Measurements from ENCODE around the gene ATP9B. TPM values are rescaled to one million over a fixed set of nuclear protein-coding genes. Genes with fewer than 3 reads are reported as not detected.

ATP9B gene
- total RNA-seq, 1 experiment from 2014 or later = 20.9 TPM

DNA sequence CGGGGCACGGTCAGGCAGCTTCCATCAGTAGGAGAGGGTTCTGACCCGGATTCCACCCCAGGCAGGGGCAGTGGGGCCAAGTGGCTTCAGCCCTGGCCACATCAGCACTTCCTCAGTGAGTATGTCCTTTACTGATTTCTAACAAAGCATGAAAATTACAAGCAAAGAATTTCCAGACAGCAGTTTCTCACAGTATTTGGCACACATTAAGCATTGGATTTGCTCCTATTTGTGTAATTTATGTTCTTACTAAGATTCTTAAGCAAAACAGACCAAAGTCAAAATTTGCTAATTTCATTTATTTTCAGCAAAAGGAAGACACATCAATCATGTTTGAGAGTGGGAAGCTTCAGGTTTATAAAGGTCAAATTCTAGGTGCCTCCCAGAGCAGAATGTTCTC is 253.2 kb downstream of the ATP9B start:
- Histone ChIP-seq H3K4me2 (ENCODE audit: insufficient read depth, insufficient read length, low read length) (no peak overlapping the region), H3K9me3 (ENCODE audit: control insufficient read depth, low read depth, low read length) (no peaks in the 10 kb centered on the region), H3K14ac (ENCODE audit: insufficient read depth, low read length) (no peak overlapping the region), H4K8ac (replicated peaks; ENCODE audit: insufficient read length, low read depth, low read length) (no peak overlapping the region), H3K4ac (ENCODE audit: low read depth, low read length) (no peak overlapping the region), H3K56ac (ENCODE audit: insufficient read length, low read depth, low read length) (no peak overlapping the region), H2BK5ac (ENCODE audit: insufficient read length, low read length) (no peak overlapping the region), H4K20me1 (ENCODE audit: control insufficient read depth, insufficient read depth, insufficient read length) (no peaks in the 10 kb centered on the region), H3K23ac (ENCODE audit: insufficient read length, low read depth, low read length) (no peak overlapping the region), H2BK120ac (ENCODE audit: low read depth, low read length, poor library complexity, severe bottlenecking) (no peak overlapping the region), H2AFZ (ENCODE audit: low read length) (no peak overlapping the region), H3K4me1 (ENCODE audit: insufficient read depth, low read length) (no peaks in the 10 kb centered on the region), H2BK15ac (ENCODE audit: low read depth, low read length) (no peak overlapping the region), H3K79me1 (ENCODE audit: insufficient read depth, low read depth, low read length, poor library complexity, severe bottlenecking) (no peaks in the 10 kb centered on the region), H4K5ac (ENCODE audit: insufficient read length, low read depth, low read length) (no peak overlapping the region), H3K9ac (ENCODE audit: extremely low read depth, insufficient read length, low read length) (no peak overlapping the region), H3K18ac (ENCODE audit: insufficient read length, low read depth, low read length) (no peak overlapping the region), H3K79me2 (ENCODE audit: insufficient read depth, low read length) (no peaks in the 10 kb centered on the region), H3K23me2 (ENCODE audit: insufficient read length, low read depth, low read length, poor library complexity, severe bottlenecking) (no peaks in the 10 kb centered on the region), H2BK12ac (ENCODE audit: insufficient read length, low read depth, low read length) (no peak overlapping the region), H3K27ac (ENCODE audit: insufficient read length, low read depth, low read length) (no peak overlapping the region), H2AK5ac (ENCODE audit: insufficient read length, low read length) (no peak overlapping the region), H3K27me3 (ENCODE audit: insufficient read depth, low read length) (no peaks in the 10 kb centered on the region), H2BK20ac (ENCODE audit: low read depth, low read length, poor library complexity, severe bottlenecking) (no peak overlapping the region), H3T11ph (ENCODE audit: low read length) (no peak overlapping the region), H4K91ac (ENCODE audit: insufficient read length, low read depth, low read length) (no peak overlapping the region)
- WGBS (ENCODE audit: extremely low coverage, insufficient read length, low lambda C conversion rate) = no CpG with 5 or more reads among the region's 3 CpGs
- Mint-ChIP-seq H3K27ac (no peak overlapping the region), H3K4me3 (no peak overlapping the region), H3K27me3 (ENCODE audit: low read depth) (no peaks in the 10 kb centered on the region), H3K9me3 (peaks cover 0 to 6% of the 10 kb centered on the region in 2 experiments; a peak in 2 of 5 replicates), H3K36me3 (ENCODE audit: insufficient read depth in 1 of 3, low read depth in 3 of 3) (peaks cover 4 to 11% (median 9%) of the 10 kb centered on the region in 3 experiments), H3K4me1 (peaks cover 5 to 10% of the 10 kb centered on the region in 2 experiments)
- TF ChIP-seq, protein P1, sequence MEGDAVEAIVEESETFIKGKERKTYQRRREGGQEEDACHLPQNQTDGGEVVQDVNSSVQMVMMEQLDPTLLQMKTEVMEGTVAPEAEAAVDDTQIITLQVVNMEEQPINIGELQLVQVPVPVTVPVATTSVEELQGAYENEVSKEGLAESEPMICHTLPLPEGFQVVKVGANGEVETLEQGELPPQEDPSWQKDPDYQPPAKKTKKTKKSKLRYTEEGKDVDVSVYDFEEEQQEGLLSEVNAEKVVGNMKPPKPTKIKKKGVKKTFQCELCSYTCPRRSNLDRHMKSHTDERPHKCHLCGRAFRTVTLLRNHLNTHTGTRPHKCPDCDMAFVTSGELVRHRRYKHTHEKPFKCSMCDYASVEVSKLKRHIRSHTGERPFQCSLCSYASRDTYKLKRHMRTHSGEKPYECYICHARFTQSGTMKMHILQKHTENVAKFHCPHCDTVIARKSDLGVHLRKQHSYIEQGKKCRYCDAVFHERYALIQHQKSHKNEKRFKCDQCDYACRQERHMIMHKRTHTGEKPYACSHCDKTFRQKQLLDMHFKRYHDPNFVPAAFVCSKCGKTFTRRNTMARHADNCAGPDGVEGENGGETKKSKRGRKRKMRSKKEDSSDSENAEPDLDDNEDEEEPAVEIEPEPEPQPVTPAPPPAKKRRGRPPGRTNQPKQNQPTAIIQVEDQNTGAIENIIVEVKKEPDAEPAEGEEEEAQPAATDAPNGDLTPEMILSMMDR (conservative IDR thresholded peaks at IDR 0.05) = no peak
- no peak for DNase-seq
